PFSK-1 (cell line): ENCODE data around the gene SOX5.

Experiments used
- POLR2AphosphoS5 ChIP-seq: IDR thresholded peaks from 2 replicates; pipeline ENCODE4 v1.6.1; 2012; ENCODE audit warnings: low read depth, mild to moderate bottlenecking, control low read depth, low read length, moderate library complexity
- REST ChIP-seq, 2 experiments: IDR thresholded peaks; 2 replicates each; pipeline versions ENCODE4 v1.6.1 to v1.8.0; 2011 to 2012; ENCODE audit warnings: low read depth in 2 of 2, low read length in 2 of 2, control low read depth in 1 of 2, inconsistent platforms in 1 of 2, mild to moderate bottlenecking in 1 of 2, moderate library complexity in 1 of 2; ENCODE audit not compliant: insufficient read depth in 1 of 2
- SIN3A ChIP-seq: IDR thresholded peaks from 2 replicates; pipeline ENCODE4 v1.6.1; 2012; ENCODE audit warnings: mild to moderate bottlenecking, low read length, moderate library complexity, borderline replicate concordance; ENCODE audit not compliant: insufficient read depth
- TAF1 ChIP-seq: IDR thresholded peaks from 2 replicates; pipeline ENCODE4 v1.6.1; 2012; ENCODE audit warnings: low read length, control low read depth, borderline replicate concordance; ENCODE audit not compliant: insufficient read depth

GRCh38 chr12:23550753-23551152, 398.7 kb downstream of the SOX5 start:
- no peak for TF ChIP-seq POLR2AphosphoS5
- no peak for TF ChIP-seq REST (IDR thresholded peaks at IDR 0.05; ENCODE audit: insufficient read depth in 1 of 2, low read depth in 2 of 2, low read length in 2 of 2)
- no peak for TF ChIP-seq SIN3A
- no peak for TF ChIP-seq TAF1
